Liver (tissue), 9 donors: ENCODE data around the gene NCS1. TPM values are rescaled to one million over a fixed set of nuclear protein-coding genes. Genes with fewer than 3 reads are reported as not detected.

Source experiments
- DNase-seq: peaks from one replicate; pipeline ENCODE4 v3.0.0-alpha.2; 2017; ENCODE audit warnings: low spot score
- H3K27ac ChIP-seq, 2 donors: one replicate each; pipeline ENCODE4 v1.7.0; 2013; ENCODE audit warnings: inconsistent platforms in 2 of 2, low read length in 2 of 2, control low read depth in 1 of 2, low read depth in 1 of 2, mild to moderate bottlenecking in 1 of 2
- H3K27me3 ChIP-seq, 4 donors: one replicate each; pipeline versions ENCODE4 v1.6.1 to v1.7.0; 2013; ENCODE audit warnings: low read length in 3 of 4, inconsistent platforms in 1 of 4, mild to moderate bottlenecking in 1 of 4, moderate library complexity in 1 of 4; ENCODE audit not compliant: control insufficient read depth in 4 of 4, insufficient read depth in 4 of 4
- H3K36me3 ChIP-seq, 4 donors: one replicate each; pipeline versions ENCODE4 v1.6.1 to v1.7.0; 2013; ENCODE audit warnings: low read length in 3 of 4, mild to moderate bottlenecking in 3 of 4, low read depth in 1 of 4, moderate library complexity in 1 of 4; ENCODE audit not compliant: control insufficient read depth in 4 of 4, insufficient read depth in 3 of 4
- H3K4me1 ChIP-seq, 4 donors: one replicate each; pipeline versions ENCODE4 v1.6.1 to v1.7.0; 2013; ENCODE audit warnings: low read length in 3 of 4, mild to moderate bottlenecking in 3 of 4, moderate library complexity in 1 of 4; ENCODE audit not compliant: control insufficient read depth in 4 of 4, insufficient read depth in 4 of 4
- H3K4me3 ChIP-seq, 3 donors: one replicate each; pipeline versions ENCODE4 v1.6.1 to v1.7.0; 2013; ENCODE audit warnings: low read length in 3 of 3, control low read depth in 1 of 3, low read depth in 1 of 3, mild to moderate bottlenecking in 1 of 3
- H3K9ac ChIP-seq, 2 donors: one replicate each; pipeline ENCODE4 v1.7.0; 2013; ENCODE audit warnings: low read length in 2 of 2, mild to moderate bottlenecking in 2 of 2, moderate library complexity in 2 of 2, control low read depth in 1 of 2, low read depth in 1 of 2
- H3K9me3 ChIP-seq, 4 donors: one replicate each; pipeline versions ENCODE4 v1.6.1 to v1.7.0; 2013; ENCODE audit warnings: low read length in 3 of 4; ENCODE audit not compliant: control insufficient read depth in 4 of 4
- ATF3 ChIP-seq: IDR thresholded peaks from 2 replicates; pipeline ENCODE4 v1.6.1; 2016; ENCODE audit warnings: antibody characterized with exemption
- CTCF ChIP-seq: fragments of 150-350 bp; IDR thresholded peaks from 2 replicates; pipeline ENCODE4 v1.5.1; 2017; ENCODE audit warnings: improper control_type of control experiment, low read depth, low read length; ENCODE audit not compliant: missing input control
- EGR1 ChIP-seq, 2 donors: IDR thresholded peaks; 2 replicates each; pipeline ENCODE4 v1.6.1; 2016 to 2018; ENCODE audit warnings: antibody characterized with exemption in 2 of 2, low read depth in 2 of 2
- FOXA1 ChIP-seq: IDR thresholded peaks from 2 replicates; pipeline ENCODE4 v1.6.1; 2016; ENCODE audit warnings: antibody characterized with exemption
- FOXA2 ChIP-seq: IDR thresholded peaks from 2 replicates; pipeline ENCODE4 v1.6.1; 2016; ENCODE audit warnings: antibody characterized with exemption
- GABPA ChIP-seq, 2 donors: IDR thresholded peaks in 1 of 2; conservative IDR thresholded peaks in 1 of 2; 2 replicates each; pipeline ENCODE4 v1.6.1; 2016; ENCODE audit warnings: antibody characterized with exemption in 2 of 2, mild to moderate bottlenecking in 1 of 2, moderate library complexity in 1 of 2
- HNF4A ChIP-seq, 2 donors: conservative IDR thresholded peaks; 2 replicates each; pipeline ENCODE4 v1.6.1; 2016; ENCODE audit warnings: antibody characterized with exemption in 2 of 2, mild to moderate bottlenecking in 2 of 2
- HNF4G ChIP-seq: IDR thresholded peaks from 2 replicates; pipeline ENCODE4 v1.6.1; 2016; ENCODE audit warnings: antibody characterized with exemption
- JUND ChIP-seq, 2 donors: IDR thresholded peaks; 2 replicates each; pipeline ENCODE4 v1.6.1; 2016; ENCODE audit warnings: antibody characterized with exemption in 2 of 2
- MAX ChIP-seq: IDR thresholded peaks from 2 replicates; pipeline ENCODE4 v1.6.1; 2016; ENCODE audit warnings: antibody characterized with exemption
- NR2F2 ChIP-seq: IDR thresholded peaks from 2 replicates; pipeline ENCODE4 v1.6.1; 2016; ENCODE audit warnings: antibody characterized with exemption
- RAD21 ChIP-seq, 2 donors: IDR thresholded peaks; 2 replicates each; pipeline ENCODE4 v1.6.1; 2016; ENCODE audit warnings: antibody characterized with exemption in 2 of 2, mild to moderate bottlenecking in 2 of 2
- REST ChIP-seq: IDR thresholded peaks from 2 replicates; pipeline ENCODE4 v1.6.1; 2016; ENCODE audit warnings: antibody characterized with exemption, mild to moderate bottlenecking
- RXRA ChIP-seq, 2 donors: IDR thresholded peaks; 2 replicates each; pipeline ENCODE4 v1.6.1; 2017 to 2018; ENCODE audit warnings: antibody characterized with exemption in 2 of 2, mild to moderate bottlenecking in 1 of 2
- SP1 ChIP-seq: IDR thresholded peaks from 2 replicates; pipeline ENCODE4 v1.6.1; 2018; ENCODE audit warnings: antibody characterized with exemption, mild to moderate bottlenecking
- TAF1 ChIP-seq: conservative IDR thresholded peaks from 2 replicates; pipeline ENCODE4 v1.6.1; 2016; ENCODE audit warnings: antibody characterized with exemption, mild to moderate bottlenecking
- YY1 ChIP-seq: IDR thresholded peaks from 2 replicates; pipeline ENCODE4 v1.6.1; 2016; ENCODE audit warnings: antibody characterized with exemption, mild to moderate bottlenecking
- ZBTB33 ChIP-seq: IDR thresholded peaks from 2 replicates; pipeline ENCODE4 v1.6.1; 2016; ENCODE audit warnings: antibody characterized with exemption
- WGBS: extraction: QIAGEN DNeasy Blood & Tissue Kit; methylation state at CpG from one replicate; pipeline ENCODE4 v1.1.7; 2013; 5-methylcytosine and 5-hydroxymethylcytosine counted together
- polyA plus RNA-seq, 2 donors: library from polyadenylated mRNA; stranded (reverse) in 1 of 2; unstranded in 1 of 2; fragments of 200-250 nt in 1 of 2; fragments of >200 nt in 1 of 2; fragmentation: Nextera tagmentation in 1 of 2; extraction: Ambion mirVana in 1 of 2; gene quantifications; one replicate each; pipeline versions ENCODE4 v1.2.1 to v1.2.3, GENCODE V29; 2013 to 2015
- total RNA-seq, 2 donors: library from RNA; depleted of rRNA; stranded (reverse); fragments of >200 nt; gene quantifications; one replicate each; pipeline ENCODE4 v1.2.3, GENCODE V29; 2014
- donor health status: healthy.
- donor health status: healthy.
- donor health status: healthy.
- donor health status: healthy.
- donor health status: healthy.

Gene NCS1
- total and polyA plus RNA-seq, 4 donors, result 0.35 to 2.5 (median 1.2) TPM

GRCh38 chr9:130147198-130147597 lies 25.0 kb upstream of the NCS1 start:
- DNase-seq, result no peak
- peaks cover 2 to 11% (median 8%) of the 10 kb centered on the region in 4 donors for H3K4me1 ChIP-seq
- no peaks in the 10 kb centered on the region for H3K9me3 ChIP-seq
- no peak overlapping the region for H3K9ac ChIP-seq
- H3K36me3 ChIP-seq, result no peaks in the 10 kb centered on the region
- WGBS, result 90% methylated on average over 5 of the region's 5 CpGs
- H3K4me3 ChIP-seq, result no peak overlapping the region
- no peaks in the 10 kb centered on the region for H3K27me3 ChIP-seq
- H3K27ac ChIP-seq, result no peak overlapping the region
- TF ChIP-seq TAF1 (no peak), CTCF (no peak), ATF3 (no peak), ZBTB33 (no peak), HNF4A (conservative IDR thresholded peaks at IDR 0.05) (no peak), NR2F2 (no peak), RXRA (IDR thresholded peaks at IDR 0.05) (no peak), GABPA (IDR thresholded peaks at IDR 0.05 in 1 of 2, conservative IDR thresholded peaks at IDR 0.05 in 1 of 2) (no peak), FOXA1 (no peak), REST (no peak), MAX (no peak), JUND (IDR thresholded peaks at IDR 0.05) (no peak), HNF4G (no peak), YY1 (no peak), SP1 (no peak), EGR1 (IDR thresholded peaks at IDR 0.05; ENCODE audit: low read depth in 2 of 2) (no peak), FOXA2 (no peak), RAD21 (IDR thresholded peaks at IDR 0.05) (no peak)
